SIG-M5 (cell line): ENCODE measurements around the gene PRPH.
"Not testable (repeated sequence)": the region's sequence is repeated elsewhere in the genome, so short reads cannot be mapped to it uniquely, and the experiment has no call there.

ENCODE experiments used
- DNase-seq: peaks from one replicate; lab custom pipeline; 2025; lab: John Stamatoyannopoulos, UW

Gene PRPH

GRCh38 chr12:49295082-49295936, at the start of gene PRPH:
Gene PRPH, plus strand, starts transcription at chr12:49295147. Its CDS starts 54 bp downstream, at chr12:49295201.
- no peak for DNase-seq

GRCh38 chr12:49251357-49251756, 43.6 kb upstream of the PRPH start:
- DNase-seq: no peak

GRCh38 chr12:49253033-49253623, 41.8 kb upstream of the PRPH start:
- no peak for DNase-seq

- DNase-seq: not testable (repeated sequence)
Observed at GRCh38 chr12:49255456-49255855, 39.5 kb upstream of the PRPH start.

- no peak for DNase-seq
Observed at GRCh38 chr12:49255857-49256637, 38.9 kb upstream of the PRPH start.

GRCh38 chr12:49257508-49258184, 37.3 kb upstream of the PRPH start:
- not testable (repeated sequence) for DNase-seq

- no peak for DNase-seq
Observed at GRCh38 chr12:49259452-49259851, 35.5 kb upstream of the PRPH start.

- DNase-seq: no peak
Observed at GRCh38 chr12:49260166-49260565, 34.8 kb upstream of the PRPH start.

- DNase-seq: no peak
Observed at GRCh38 chr12:49260571-49261363, 34.2 kb upstream of the PRPH start.

- no peak for DNase-seq
Observed at GRCh38 chr12:49261721-49262120, 33.2 kb upstream of the PRPH start.

- DNase-seq: no peak
Observed at GRCh38 chr12:49263400-49263763, 31.6 kb upstream of the PRPH start.

- no peak for DNase-seq
Observed at GRCh38 chr12:49264466-49264872, 30.5 kb upstream of the PRPH start.

GRCh38 chr12:49264873-49265792, 29.8 kb upstream of the PRPH start, which contains the start of gene TUBA1C:
Gene TUBA1C, plus strand, starts transcription at chr12:49265082. Its CDS starts 100 bp downstream, at chr12:49265182.
- DNase-seq: peak; percentile 61

- not testable (repeated sequence) for DNase-seq
Observed at GRCh38 chr12:49269191-49269590, 25.8 kb upstream of the PRPH start.

GRCh38 chr12:49272790-49273725, 21.9 kb upstream of the PRPH start:
- DNase-seq: no peak

GRCh38 chr12:49273726-49274395, 21.1 kb upstream of the PRPH start:
- no peak for DNase-seq

- no peak for DNase-seq
Observed at GRCh38 chr12:49274396-49275069, 20.4 kb upstream of the PRPH start.
